A673 (cell line): ENCODE data around the gene A2M. TPM values are rescaled to one million over a fixed set of nuclear protein-coding genes. Genes with fewer than 3 reads are reported as not detected.

Experiments
- BruUV-seq: library from RNA; stranded (reverse); fragments of 400-500 nt; replicated peaks from 2 replicates; lab custom pipeline; 2021; lab: Mats Ljungman, UMichigan
- CTCF ChIA-PET: fragments of 300-600 bp; sonication (Branson Sonifier 250); formaldehyde crosslinking; loops from one replicate; lab custom pipeline; 2022; ENCODE audit warnings: antibody characterized with exemption; lab: Charles Lee
- POLR2A ChIA-PET: fragments of 300-600 bp; sonication (Branson Sonifier 250); formaldehyde crosslinking; loops from one replicate; lab custom pipeline; 2022; ENCODE audit warnings: antibody characterized with exemption; ENCODE audit not compliant: low non-redundant PET; lab: Charles Lee
- DNase-seq: peaks from one replicate; pipeline ENCODE4 v3.0.0-alpha.2; 2015; ENCODE audit warnings: low spot score
- H3K27ac ChIP-seq: fragments of 200-600 bp; sonication (generic); 2 replicates; pipeline ENCODE4 v1.5.1; 2016; ENCODE audit warnings: mixed run types, low read depth, mild to moderate bottlenecking, mixed read lengths, antibody characterized with exemption, low read length; ENCODE audit not compliant: poor library complexity, severe bottlenecking
- H3K27me3 ChIP-seq: fragments of 200-600 bp; sonication (generic); replicated peaks from 2 replicates; pipeline ENCODE4 v1.6.1; 2017; ENCODE audit warnings: mixed run types, low read depth, mild to moderate bottlenecking, mixed read lengths, antibody characterized with exemption, low read length; ENCODE audit not compliant: insufficient read depth, poor library complexity
- H3K36me3 ChIP-seq: fragments of 200-600 bp; sonication (generic); 2 replicates; pipeline ENCODE4 v1.6.1; 2016; ENCODE audit warnings: mixed run types, mild to moderate bottlenecking, mixed read lengths, antibody characterized with exemption, low read length; ENCODE audit not compliant: insufficient read depth, poor library complexity, severe bottlenecking
- H3K4me1 ChIP-seq: fragments of 200-600 bp; sonication (generic); 2 replicates; pipeline ENCODE4 v1.6.1; 2017; ENCODE audit warnings: mixed run types, mild to moderate bottlenecking, mixed read lengths, antibody characterized with exemption, low read length; ENCODE audit not compliant: insufficient read depth, poor library complexity, severe bottlenecking
- H3K4me3 ChIP-seq: fragments of 200-600 bp; sonication (generic); 2 replicates; pipeline ENCODE4 v1.5.1; 2016; ENCODE audit warnings: low read depth, mixed run types, mild to moderate bottlenecking, mixed read lengths, low read length; ENCODE audit not compliant: poor library complexity, severe bottlenecking
- H3K9me3 ChIP-seq: fragments of 200-600 bp; sonication (generic); 2 replicates; pipeline ENCODE4 v1.6.1; 2016; ENCODE audit warnings: mixed run types, low read depth, mild to moderate bottlenecking, mixed read lengths, antibody characterized with exemption, low read length; ENCODE audit not compliant: poor library complexity, severe bottlenecking
- CTCF ChIP-seq: fragments of 300-800, 200-600 bp; sonication (generic); conservative IDR thresholded peaks from 2 replicates; pipeline ENCODE4 v1.5.1; 2017; ENCODE audit warnings: low read depth, mild to moderate bottlenecking, antibody characterized with exemption, low read length, moderate library complexity, mixed read lengths
- EZH2 ChIP-seq: fragments of 200-600 bp; sonication (generic); IDR thresholded peaks from 2 replicates; pipeline ENCODE4 v1.6.1; 2017; ENCODE audit warnings: borderline replicate concordance, low read depth, mild to moderate bottlenecking, mixed read lengths, antibody characterized with exemption, low read length; ENCODE audit not compliant: poor library complexity, severe bottlenecking
- intact Hi-C: fragments of 100-400 bp; cut with micrococcal nuclease; formaldehyde crosslinking; loops from one replicate; pipeline ENCODE4 v1.10.0; 2022; ENCODE audit not compliant: unreplicated experiment
- total RNA-seq: library from RNA; stranded (reverse); gene quantifications from 2 replicates; pipeline ENCODE4 v1.2.3, GENCODE V29; 2021

Gene A2M
- total RNA-seq, 1 experiment from 2014 or later = 1.3 TPM

- Histone ChIP-seq H3K4me1 (no peaks in the 10 kb centered on the region), H3K9me3 (peaks cover 4% of the 10 kb centered on the region), H3K4me3 (no peak overlapping the region), H3K36me3 (no peaks in the 10 kb centered on the region), H3K27me3 (no peaks in the 10 kb centered on the region), H3K27ac (no peak overlapping the region)
- intact Hi-C loops = no loop called here
- ChIA-PET POLR2A (no interaction called here), CTCF (no interaction called here)
- TF ChIP-seq EZH2 (no peak), CTCF (no peak)
- DNase-seq = no peak
- BruUV-seq = no TSS peak
Observed at GRCh38 chr12:9022592-9022991, 93.1 kb downstream of the A2M start.

Other genes starting within 250 kb of the A2M start
- 40.3 and 51.2 TPM in 2 replicates for gene PHC1, start 201.4 kb downstream of the A2M start, total RNA-seq
- gene M6PR, start 166.3 kb downstream of the A2M start, total RNA-seq = 138 and 160 TPM in 2 replicates
- gene KLRG1, start 126.4 kb downstream of the A2M start, total RNA-seq = 1.2 and 1.9 TPM in 2 replicates
- not detected in 2 replicates for gene PZP, start 92.5 kb upstream of the A2M start, total RNA-seq